Measurements from ENCODE around the gene SETD1A.

Gene SETD1A

DNA sequence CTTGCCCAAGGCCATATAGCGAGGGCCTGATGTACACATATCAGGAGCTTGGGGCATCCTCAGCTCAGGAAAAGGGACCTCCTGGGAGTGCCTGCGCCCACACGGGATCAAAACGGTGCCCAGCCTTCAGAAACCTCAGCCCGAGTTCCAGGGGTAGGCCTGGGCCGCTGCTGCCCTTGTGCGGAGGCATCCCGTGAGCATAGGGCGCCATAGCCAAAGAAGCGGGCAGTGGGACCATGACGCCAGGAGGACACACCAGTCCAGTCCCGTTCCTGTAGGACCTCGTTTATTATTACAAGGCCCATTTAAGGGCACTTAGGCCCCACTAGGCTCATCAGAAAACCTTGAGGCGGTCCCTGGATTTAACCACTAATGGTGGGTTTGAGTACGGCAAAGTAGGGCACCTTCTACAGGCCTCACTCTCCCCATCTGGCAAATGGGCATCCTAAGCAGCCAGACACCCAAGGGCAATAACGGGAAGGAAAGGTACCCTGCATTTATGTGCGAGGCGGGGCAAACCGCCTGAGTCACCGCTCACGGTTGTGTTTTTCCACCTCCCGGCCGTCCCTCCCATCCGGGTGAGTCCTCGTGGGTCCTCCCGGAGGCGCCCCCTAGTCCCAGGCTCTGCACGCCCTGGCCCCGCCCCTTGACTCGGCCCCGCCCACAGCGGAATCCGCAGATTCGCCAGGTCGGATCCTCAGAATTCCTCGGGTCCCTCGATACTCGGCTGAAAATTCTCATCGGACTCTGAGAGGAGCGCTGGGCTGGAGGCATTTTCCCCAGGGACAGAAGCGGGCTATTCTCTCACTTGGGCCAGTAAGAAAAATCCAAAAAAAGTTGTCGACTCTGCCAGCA is 726 bp upstream of the SETD1A start:
- peak; percentile 46 for DNase-seq

DNA sequence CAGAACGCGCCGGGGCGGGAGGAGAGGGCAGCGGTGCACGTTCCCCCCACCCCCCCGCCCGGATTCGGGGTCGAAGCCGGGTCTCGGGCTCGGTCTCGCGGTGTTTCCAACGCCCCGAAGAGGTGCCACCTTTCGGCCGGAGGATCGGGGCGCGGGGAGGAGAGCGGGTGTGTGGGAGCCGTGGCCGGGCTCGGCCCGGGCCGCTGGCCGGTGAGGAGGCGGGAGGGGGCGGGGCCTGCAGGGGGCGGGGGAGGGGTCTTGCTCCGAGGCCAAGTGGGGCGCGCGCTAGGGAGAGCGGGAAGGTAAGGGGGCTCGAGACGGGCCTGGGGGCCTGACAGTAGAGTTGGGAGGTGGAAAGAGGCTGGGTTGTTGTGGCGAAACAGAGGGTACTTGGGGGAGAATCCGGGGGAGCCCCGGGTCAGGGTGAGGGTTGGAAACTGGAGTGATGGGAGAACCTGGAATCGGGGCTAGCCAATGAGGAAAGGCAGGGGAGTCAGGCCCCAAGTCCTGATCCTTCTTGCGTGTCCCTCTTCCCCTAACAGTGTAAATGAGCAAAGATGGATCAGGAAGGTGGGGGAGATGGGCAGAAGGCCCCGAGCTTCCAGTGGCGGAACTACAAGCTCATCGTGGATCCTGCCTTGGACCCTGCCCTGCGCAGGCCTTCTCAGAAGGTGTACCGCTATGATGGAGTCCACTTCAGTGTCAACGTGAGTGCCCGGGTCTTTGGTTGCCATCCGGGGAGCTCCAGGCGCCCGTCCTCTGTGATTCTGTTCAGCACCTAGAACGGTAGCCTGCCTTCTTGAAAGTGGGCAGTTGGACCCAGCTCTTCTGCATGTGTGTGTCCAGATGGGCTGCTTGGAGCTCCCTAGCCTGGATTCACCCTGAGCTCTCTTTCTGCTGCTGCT is 873 bp downstream of the SETD1A start:
- peak; percentile 8 for DNase-seq

GRCh38 chr16:30961384-30961783 is 3.8 kb downstream of the SETD1A start:
- no peak for DNase-seq

DNA sequence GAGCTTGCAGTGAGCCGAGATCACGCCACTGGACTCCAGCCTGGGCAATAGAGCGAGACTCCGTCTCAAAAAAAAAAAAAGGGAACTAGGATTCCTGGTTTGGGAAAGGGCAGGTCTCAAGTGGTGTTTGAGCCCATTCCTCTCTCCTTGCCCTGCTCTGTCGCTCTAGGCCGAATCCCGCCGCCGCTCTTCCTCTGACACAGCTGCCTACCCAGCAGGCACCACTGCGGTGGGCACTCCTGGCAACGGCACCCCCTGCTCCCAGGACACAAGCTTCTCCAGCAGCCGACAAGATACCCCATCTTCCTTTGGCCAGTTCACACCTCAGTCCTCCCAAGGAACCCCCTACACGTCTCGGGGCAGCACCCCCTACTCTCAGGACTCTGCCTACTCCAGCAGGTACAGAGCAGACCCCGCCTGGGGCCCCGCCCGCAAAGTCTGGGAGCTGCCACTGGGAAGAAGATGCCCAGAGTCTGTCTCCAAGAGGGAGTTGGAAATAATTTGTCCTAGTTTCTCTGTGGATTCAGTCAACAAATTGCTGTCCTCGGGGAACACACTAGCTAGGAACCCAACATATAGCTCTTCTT is 6.5 kb downstream of the SETD1A start:
- DNase-seq, result no peak

- DNase-seq, result no peak
Measured at GRCh38 chr16:30964574-30965226, 7.1 kb downstream of the SETD1A start.

DNA sequence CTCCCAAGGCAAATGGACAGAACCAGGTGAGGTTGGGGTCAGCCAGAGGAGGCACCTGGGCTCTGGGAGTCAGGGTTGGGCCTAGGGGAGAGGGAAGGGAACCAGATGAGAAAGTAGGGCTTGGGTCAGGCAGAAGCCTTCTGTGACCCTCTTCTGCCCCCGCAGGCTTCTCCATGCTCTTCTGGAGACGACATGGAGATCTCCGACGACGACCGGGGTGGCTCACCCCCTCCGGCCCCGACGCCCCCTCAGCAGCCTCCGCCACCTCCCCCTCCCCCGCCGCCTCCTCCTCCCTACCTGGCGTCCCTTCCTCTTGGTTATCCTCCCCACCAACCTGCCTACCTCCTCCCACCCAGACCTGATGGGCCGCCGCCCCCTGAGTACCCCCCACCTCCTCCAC is 7.9 kb downstream of the SETD1A start:
- DNase-seq, result no peak

- DNase-seq, result no peak
Measured at GRCh38 chr16:30966033-30966619, 8.6 kb downstream of the SETD1A start.

- no peak for DNase-seq
Measured at GRCh38 chr16:30967795-30968194, 10.2 kb downstream of the SETD1A start.

- no peak for DNase-seq
Measured at GRCh38 chr16:30969246-30969842, 11.8 kb downstream of the SETD1A start.

DNA sequence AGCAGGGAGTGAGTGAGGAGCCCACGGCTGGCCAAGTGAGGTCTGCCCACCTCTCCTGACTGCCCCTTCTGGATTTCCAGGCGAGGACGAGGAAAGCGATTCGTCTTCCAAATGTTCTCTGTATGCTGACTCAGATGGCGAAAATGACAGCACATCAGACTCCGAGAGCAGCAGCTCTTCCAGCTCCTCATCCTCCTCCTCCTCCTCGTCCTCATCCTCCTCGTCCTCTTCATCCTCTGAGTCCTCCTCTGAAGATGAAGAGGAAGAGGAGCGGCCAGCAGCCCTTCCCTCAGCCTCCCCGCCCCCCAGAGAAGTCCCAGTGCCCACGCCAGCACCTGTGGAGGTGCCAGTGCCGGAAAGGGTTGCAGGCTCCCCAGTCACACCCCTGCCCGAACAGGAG is 13.7 kb downstream of the SETD1A start:
- no peak for DNase-seq

DNA sequence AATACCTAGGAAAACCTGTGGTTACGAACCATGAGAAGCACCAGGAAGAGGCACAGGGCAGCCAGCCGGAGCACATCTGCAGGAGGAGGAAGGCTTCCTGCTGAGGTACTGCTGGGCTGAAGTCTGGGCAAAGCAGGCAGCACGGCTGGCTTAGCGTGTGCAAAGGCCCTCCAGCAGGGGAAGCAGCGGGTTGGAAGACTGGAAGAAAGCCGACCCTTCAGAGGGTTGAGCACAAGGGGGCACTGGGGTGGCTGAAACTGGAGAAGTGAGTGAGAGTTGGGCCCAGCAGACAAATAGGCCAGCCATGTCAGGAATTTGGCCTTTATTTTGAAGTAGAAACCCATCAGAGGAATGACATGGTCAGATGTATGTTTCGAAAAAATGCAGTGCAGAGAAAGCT is 15.3 kb downstream of the SETD1A start:
- DNase-seq, result no peak

- DNase-seq, result no peak
Measured at GRCh38 chr16:30974348-30974747, 16.8 kb downstream of the SETD1A start.

GRCh38 chr16:30976486-30976885 is 18.9 kb downstream of the SETD1A start:
- DNase-seq, result no peak

- no peak for DNase-seq
Measured at GRCh38 chr16:30977502-30977901, 19.9 kb downstream of the SETD1A start.

- no peak for DNase-seq
Measured at GRCh38 chr16:30979170-30980022, 21.8 kb downstream of the SETD1A start.

GRCh38 chr16:30980023-30980371 is 22.4 kb downstream of the SETD1A start:
- no peak for DNase-seq

- DNase-seq, result no peak
Measured at GRCh38 chr16:30980434-30980833, 22.9 kb downstream of the SETD1A start.

- no peak for DNase-seq
Measured at GRCh38 chr16:30980959-30981358, 23.4 kb downstream of the SETD1A start.

DNA sequence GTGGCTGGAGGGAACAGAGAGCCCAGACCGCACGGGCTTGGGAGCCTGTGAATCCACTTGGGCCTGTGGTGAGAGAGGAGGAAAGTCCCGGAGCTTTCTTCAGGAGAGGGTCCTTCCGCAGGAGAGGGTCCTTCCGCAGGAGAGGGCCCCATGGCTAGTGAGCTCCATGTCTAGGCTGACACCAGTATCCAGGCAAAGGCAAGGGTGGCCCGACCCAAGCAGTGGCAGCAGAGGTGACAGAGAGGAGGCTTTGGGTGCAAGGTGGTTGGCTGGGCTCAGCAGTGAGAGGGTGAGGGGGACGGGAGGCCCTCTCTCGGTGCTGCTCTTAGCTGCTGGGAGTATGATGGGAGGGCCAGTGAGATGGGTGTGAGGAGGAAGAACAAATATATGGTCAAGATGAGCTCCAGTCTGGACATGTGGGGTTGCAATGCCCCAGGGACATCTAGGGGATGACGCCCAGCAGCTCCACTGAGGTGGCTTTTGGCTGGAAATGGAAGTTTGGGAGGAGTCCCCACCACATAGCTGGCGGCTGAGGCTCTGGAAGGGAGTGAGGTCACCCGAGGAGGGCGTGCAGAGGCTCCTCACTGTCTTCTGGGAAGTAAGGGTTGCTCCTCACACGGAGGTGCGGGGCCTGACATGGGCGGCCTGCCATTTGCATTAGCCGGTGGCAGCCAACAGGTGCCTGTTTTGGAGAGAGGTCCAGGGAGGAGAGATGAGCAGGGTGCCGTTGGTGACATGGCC is 25.2 kb downstream of the SETD1A start:
- no peak for DNase-seq

GRCh38 chr16:30983289-30983889 is 25.8 kb downstream of the SETD1A start:
- no peak for DNase-seq
